GM21381 (cell line): Measurements from ENCODE around the gene GAPDH.
"Not testable (repeated sequence)": the region's sequence is repeated elsewhere in the genome, so short reads cannot be mapped to it uniquely, and the experiment has no call there.

Experiments used
- ATAC-seq: cut with Tn5 transposase; IDR thresholded peaks from one replicate; pipeline ENCODE4 v1.9.1; 2021; ENCODE audit warnings: mild to moderate bottlenecking, moderate library complexity; ENCODE audit not compliant: unreplicated experiment

GAPDH gene

GRCh38 chr12:6528539-6529235 is 5.6 kb upstream of the GAPDH start:
- no peak for ATAC-seq

GRCh38 chr12:6529291-6529737 is 5.0 kb upstream of the GAPDH start:
- no peak for ATAC-seq

- no peak for ATAC-seq
These were observed 3.6 kb upstream of the GAPDH start for GRCh38 chr12:6530576-6531260.

GRCh38 chr12:6532051-6532926 is 2.0 kb upstream of the GAPDH start:
- ATAC-seq = no peak

- peak; percentile 3 for ATAC-seq
These were observed 1.2 kb upstream of the GAPDH start for GRCh38 chr12:6532927-6533652.

GRCh38 chr12:6533653-6533922 is 729 bp upstream of the GAPDH start:
- no peak for ATAC-seq

- ATAC-seq = no peak
These were observed 303 bp downstream of the GAPDH start for GRCh38 chr12:6534695-6534944.

- peak; percentile 3 for ATAC-seq
These were observed 804 bp downstream of the GAPDH start for GRCh38 chr12:6534945-6535696.

- no peak for ATAC-seq
These were observed 1.3 kb downstream of the GAPDH start for GRCh38 chr12:6535697-6535946.

- no peak for ATAC-seq
These were observed 1.9 kb downstream of the GAPDH start for GRCh38 chr12:6535960-6536847.

- ATAC-seq = no peak
These were observed 2.7 kb downstream of the GAPDH start for GRCh38 chr12:6536894-6537579.

- ATAC-seq = not testable (repeated sequence)
These were observed 3.5 kb downstream of the GAPDH start for GRCh38 chr12:6537580-6538419.

- no peak for ATAC-seq
These were observed 4.3 kb downstream of the GAPDH start for GRCh38 chr12:6538420-6539313.

GRCh38 chr12:6539314-6539682 is 5.0 kb downstream of the GAPDH start:
- no peak for ATAC-seq

- ATAC-seq = no peak
These were observed 5.4 kb downstream of the GAPDH start for GRCh38 chr12:6539707-6540134.

GRCh38 chr12:6540181-6540877 is 6.0 kb downstream of the GAPDH start:
- ATAC-seq = no peak
